ENCODE results near the gene NUDT9. TPM values are rescaled to one million over a fixed set of nuclear protein-coding genes. Genes with fewer than 3 reads are reported as not detected.

Gene NUDT9, protein sequence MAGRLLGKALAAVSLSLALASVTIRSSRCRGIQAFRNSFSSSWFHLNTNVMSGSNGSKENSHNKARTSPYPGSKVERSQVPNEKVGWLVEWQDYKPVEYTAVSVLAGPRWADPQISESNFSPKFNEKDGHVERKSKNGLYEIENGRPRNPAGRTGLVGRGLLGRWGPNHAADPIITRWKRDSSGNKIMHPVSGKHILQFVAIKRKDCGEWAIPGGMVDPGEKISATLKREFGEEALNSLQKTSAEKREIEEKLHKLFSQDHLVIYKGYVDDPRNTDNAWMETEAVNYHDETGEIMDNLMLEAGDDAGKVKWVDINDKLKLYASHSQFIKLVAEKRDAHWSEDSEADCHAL
- total RNA-seq, result 21.5 and 30.7 TPM in 2 replicates

DNA sequence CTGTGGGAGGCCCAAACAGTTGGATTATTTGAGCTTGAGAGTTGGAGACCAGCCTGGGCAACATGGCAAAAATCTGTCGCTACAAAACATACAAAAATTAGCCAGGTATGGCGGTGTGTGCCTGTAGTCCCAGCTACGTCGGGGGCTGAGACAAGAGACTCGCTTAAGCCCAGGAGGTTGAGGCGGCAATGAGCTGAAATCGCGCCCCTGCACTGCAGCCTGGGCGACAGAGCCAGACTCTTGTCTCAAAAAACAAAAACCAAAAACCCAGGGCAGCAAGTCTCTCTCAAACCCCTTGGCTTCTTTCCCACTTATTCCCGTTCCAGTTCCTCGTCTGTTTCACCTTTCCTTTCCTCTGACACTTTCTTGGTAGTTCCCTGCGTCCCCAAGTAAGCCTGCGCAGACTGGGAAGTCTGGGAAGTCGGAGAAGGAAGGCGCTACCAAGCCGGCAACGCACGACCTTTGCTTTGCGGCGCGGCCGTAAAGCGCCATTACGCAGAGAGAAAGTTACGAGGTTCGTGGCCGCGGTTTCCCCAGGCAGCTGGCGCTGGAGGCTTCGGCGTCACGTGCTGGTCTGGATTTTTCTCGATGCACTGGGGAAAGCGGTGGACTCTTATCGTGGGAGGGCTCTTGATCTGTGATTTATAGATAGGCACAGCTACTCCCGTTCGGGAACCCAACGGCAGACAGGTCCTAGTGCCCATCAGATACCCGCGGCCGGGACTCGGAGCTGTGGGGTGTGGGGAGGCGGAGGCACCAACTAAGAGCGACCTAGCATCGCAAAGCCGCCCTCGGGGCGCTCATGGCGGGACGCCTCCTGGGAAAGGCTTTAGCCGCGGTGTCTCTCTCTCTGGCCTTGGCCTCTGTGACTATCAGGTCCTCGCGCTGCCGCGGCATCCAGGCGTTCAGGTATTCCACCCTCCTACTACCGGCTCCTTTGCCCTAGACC is at the start of gene NUDT9:
NUDT9 (plus strand) TSS at position 470 of the 949 bp plus-strand sequence; CDS start at position 803, 333 bp downstream.

DNA sequence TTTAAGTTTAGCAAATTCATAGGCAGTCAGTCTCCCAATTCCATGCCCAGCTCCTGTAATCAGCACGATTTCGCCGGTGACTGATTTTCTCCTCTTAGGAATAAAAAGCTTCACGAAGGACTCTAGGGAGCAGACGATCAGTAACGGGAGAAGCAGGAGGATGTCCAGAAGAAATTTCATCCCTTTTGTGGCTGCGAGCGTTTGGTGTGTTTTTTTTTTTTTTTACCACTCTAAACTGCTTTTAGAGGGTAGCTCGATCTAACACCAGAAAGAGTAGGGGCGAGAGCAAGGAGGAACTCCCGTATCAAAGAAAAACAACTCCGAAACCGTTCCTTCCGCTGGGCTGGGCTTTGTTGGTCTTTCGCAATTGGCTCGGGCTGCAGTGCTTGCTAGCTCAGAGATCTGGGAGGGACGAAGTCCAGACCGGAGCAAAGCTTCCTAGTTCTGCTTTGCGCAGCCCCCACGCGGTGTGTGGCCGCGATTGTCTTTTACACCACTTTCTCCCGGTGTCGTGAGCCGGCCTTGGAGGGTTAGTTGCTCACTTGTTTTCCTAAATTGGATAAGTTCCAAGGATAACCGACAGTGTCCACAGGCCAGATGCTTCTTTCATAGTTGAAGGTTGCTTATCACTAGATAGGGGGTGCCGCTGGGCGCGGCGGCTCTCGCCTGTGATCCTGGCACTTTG is 31.3 kb upstream of the NUDT9 start, which contains the start of gene HSD17B11:
HSD17B11 (minus strand) TSS at position 298 of the 685 bp plus-strand sequence; CDS start at position 180, 118 bp downstream.

Other genes with a start within 250 kb of the NUDT9 start
- gene KLHL8, start 202.0 kb upstream of the NUDT9 start, total RNA-seq, result 3.0 and 5.3 TPM in 2 replicates
- 0.60 TPM in 1 of 2 replicates, not detected in the other for gene HSD17B13, start 99.7 kb upstream of the NUDT9 start, total RNA-seq
- gene HSD17B11, start 31.4 kb upstream of the NUDT9 start, total RNA-seq, result 31.8 and 43.9 TPM in 2 replicates
- 7.5 and 370 TPM in 2 replicates for gene SPARCL1, start 106.8 kb downstream of the NUDT9 start, total RNA-seq
- gene DSPP, start 186.0 kb downstream of the NUDT9 start, total RNA-seq, result not detected in 2 replicates
- gene DMP1, start 227.7 kb downstream of the NUDT9 start, total RNA-seq, result not detected in 2 replicates

Measured in pericardium fibroblast (primary cell).